Naive thymus-derived CD4-positive, alpha-beta T cell (primary cell): ENCODE results near the gene ARMC9. TPM values are rescaled to one million over a fixed set of nuclear protein-coding genes. Genes with fewer than 3 reads are reported as not detected.
A peak's percentile ranks its signal among the peaks of the same experiment; 100 is the strongest.

Experiments
- ATAC-seq: fragments of 150-1000 bp; cut with Tn5 transposase; 2 replicates; pipeline ENCODE4 v1.10.0; 2021; ENCODE audit warnings: mild to moderate bottlenecking, moderate library complexity
- CTCF ChIA-PET: fragments of 350-600 bp; sonication (Branson Sonifier 250); formaldehyde crosslinking; loops from one replicate; lab custom pipeline; 2021; ENCODE audit warnings: antibody characterized with exemption; lab: Charles Lee
- POLR2A ChIA-PET: fragments of 350-600 bp; sonication (Branson Sonifier 250); formaldehyde crosslinking; loops from one replicate; lab custom pipeline; 2021; ENCODE audit warnings: antibody characterized with exemption, inconsistent platforms; lab: Charles Lee
- DNase-seq, 9 donors: peaks; one replicate each; pipeline versions ENCODE4 v3.0.0 to v3.0.0-alpha.2; 2020 to 2022; ENCODE audit warnings: mixed read lengths in 1 of 9
- H3K27ac ChIP-seq: one replicate; pipeline ENCODE4 v1.7.0; 2013; ENCODE audit warnings: mild to moderate bottlenecking, low read depth, low read length, moderate library complexity
- H3K27me3 ChIP-seq, 2 donors: one replicate each; pipeline ENCODE4 v1.7.0; 2013; ENCODE audit warnings: low read length in 2 of 2, mild to moderate bottlenecking in 2 of 2, moderate library complexity in 2 of 2; ENCODE audit not compliant: control insufficient read depth in 2 of 2, insufficient read depth in 2 of 2
- H3K36me3 ChIP-seq, 3 experiments: 1 replicate in 2 of 3; 2 replicates in 1 of 3; pipeline ENCODE4 v1.7.0; 2013; ENCODE audit warnings: low read length in 3 of 3, mild to moderate bottlenecking in 3 of 3, moderate library complexity in 1 of 3; ENCODE audit not compliant: insufficient read depth in 3 of 3, control insufficient read depth in 2 of 3
- H3K4me1 ChIP-seq, 2 donors: one replicate each; pipeline ENCODE4 v1.7.0; 2013; ENCODE audit warnings: low read length in 2 of 2, mild to moderate bottlenecking in 2 of 2, moderate library complexity in 1 of 2; ENCODE audit not compliant: control insufficient read depth in 2 of 2, insufficient read depth in 2 of 2
- H3K4me3 ChIP-seq: 2 replicates; pipeline ENCODE4 v1.7.0; 2013; ENCODE audit warnings: mild to moderate bottlenecking, low read length
- H3K9me3 ChIP-seq, 3 experiments: 1 replicate in 2 of 3; 2 replicates in 1 of 3; pipeline ENCODE4 v1.7.0; 2013; ENCODE audit warnings: low read length in 3 of 3; ENCODE audit not compliant: control insufficient read depth in 2 of 3
- H3K27ac Mint-ChIP-seq, 9 donors: one replicate each; pipeline ENCODE4 v1.8.0; 2020 to 2022; ENCODE audit warnings: mixed read lengths in 9 of 9, mild to moderate bottlenecking in 8 of 9, moderate library complexity in 5 of 9, inconsistent platforms in 2 of 9
- H3K27me3 Mint-ChIP-seq, 5 donors: one replicate each; pipeline ENCODE4 v1.8.0; 2021 to 2022; ENCODE audit warnings: mixed read lengths in 5 of 5, mild to moderate bottlenecking in 1 of 5
- H3K36me3 Mint-ChIP-seq, 5 donors: one replicate each; pipeline ENCODE4 v1.8.0; 2020 to 2022; ENCODE audit warnings: mixed read lengths in 5 of 5, mild to moderate bottlenecking in 3 of 5, inconsistent platforms in 1 of 5
- H3K4me1 Mint-ChIP-seq, 7 donors: one replicate each; pipeline ENCODE4 v1.8.0; 2020 to 2022; ENCODE audit warnings: mixed read lengths in 7 of 7, mild to moderate bottlenecking in 3 of 7, inconsistent platforms in 1 of 7
- H3K4me3 Mint-ChIP-seq, 10 donors: one replicate each; pipeline ENCODE4 v1.8.0; 2020 to 2022; ENCODE audit warnings: mild to moderate bottlenecking in 10 of 10, mixed read lengths in 10 of 10, moderate library complexity in 6 of 10, inconsistent platforms in 2 of 10
- H3K9me3 Mint-ChIP-seq, 11 donors: one replicate each; pipeline ENCODE4 v1.8.0; 2020 to 2022; ENCODE audit warnings: mixed read lengths in 11 of 11, mild to moderate bottlenecking in 4 of 11, inconsistent platforms in 1 of 11, moderate library complexity in 1 of 11
- intact Hi-C, 2 donors: fragments of 100-400 bp; cut with micrococcal nuclease; formaldehyde crosslinking; loops; one replicate each; pipeline ENCODE4 v1.15.1; 2023
- polyA plus RNA-seq, 2 donors: library from polyadenylated mRNA; unstranded; fragments of 300-500 nt; fragmentation: Illumina TruSeq; gene quantifications; one replicate each; pipeline ENCODE4 v1.2.3, GENCODE V29; 2021
- total RNA-seq, 6 experiments: library from RNA in 5 of 6; stranded (reverse) in 5 of 6; gene quantifications; 1 replicate in 5 of 6; 2 replicates in 1 of 6; pipeline ENCODE4 v1.2.3 and lab custom pipeline; 2021 to 2026

The ARMC9 gene
- total and polyA plus RNA-seq, 7 experiments from 2014 or later = 0.45 to 2.0 (median 0.85) TPM

GRCh38 chr2:231235217-231235616 is 36.8 kb downstream of the ARMC9 start:
- Mint-ChIP-seq H3K4me3 (no peak overlapping the region), H3K27me3 (no peaks in the 10 kb centered on the region), H3K27ac (no peak overlapping the region), H3K36me3 (no peaks in the 10 kb centered on the region), H3K9me3 (no peaks in the 10 kb centered on the region), H3K4me1 (no peaks in the 10 kb centered on the region)
- DNase-seq = no peak
- Histone ChIP-seq H3K4me3 (no peak overlapping the region), H3K36me3 (no peaks in the 10 kb centered on the region), H3K27me3 (no peaks in the 10 kb centered on the region), H3K9me3 (no peaks in the 10 kb centered on the region), H3K27ac (no peak overlapping the region), H3K4me1 (no peaks in the 10 kb centered on the region)
- no peak for ATAC-seq
- CTCF ChIA-PET = no interaction called here
- POLR2A ChIA-PET = no interaction called here
- intact Hi-C loops = no loop called here

- no peaks in the 10 kb centered on the region for H3K27me3 ChIP-seq
- no peaks in the 10 kb centered on the region for H3K4me1 ChIP-seq
- H3K9me3 ChIP-seq = no peaks in the 10 kb centered on the region
- no peak overlapping the region for H3K4me3 ChIP-seq
- no peaks in the 10 kb centered on the region for H3K36me3 ChIP-seq
- Mint-ChIP-seq H3K4me3 (no peak overlapping the region), H3K27ac (peak overlapping the region in 1 of 9 donors; percentile 30), H3K36me3 (no peaks in the 10 kb centered on the region), H3K9me3 (no peaks in the 10 kb centered on the region), H3K4me1 (no peaks in the 10 kb centered on the region), H3K27me3 (no peaks in the 10 kb centered on the region)
- intact Hi-C loops = no loop called here
- no peak for ATAC-seq
- no peak overlapping the region for H3K27ac ChIP-seq
- no peak for DNase-seq
- POLR2A ChIA-PET = no interaction called here
- CTCF ChIA-PET = no interaction called here
Measured at GRCh38 chr2:231238689-231239088, 40.3 kb downstream of the ARMC9 start.

GRCh38 chr2:231239751-231240150 is 41.3 kb downstream of the ARMC9 start:
- intact Hi-C loops = no loop called here
- Histone ChIP-seq H3K27ac (no peak overlapping the region), H3K36me3 (no peaks in the 10 kb centered on the region), H3K9me3 (no peaks in the 10 kb centered on the region), H3K27me3 (no peaks in the 10 kb centered on the region), H3K4me1 (no peaks in the 10 kb centered on the region), H3K4me3 (no peak overlapping the region)
- Mint-ChIP-seq H3K9me3 (no peaks in the 10 kb centered on the region), H3K36me3 (no peaks in the 10 kb centered on the region), H3K27ac (no peak overlapping the region), H3K27me3 (no peaks in the 10 kb centered on the region), H3K4me3 (no peak overlapping the region), H3K4me1 (no peaks in the 10 kb centered on the region)
- ChIA-PET POLR2A (no interaction called here), CTCF (no interaction called here)
- ATAC-seq = no peak
- no peak for DNase-seq

GRCh38 chr2:231241755-231242507 is 43.5 kb downstream of the ARMC9 start:
- Mint-ChIP-seq H3K4me3 (no peak overlapping the region), H3K36me3 (no peaks in the 10 kb centered on the region), H3K9me3 (no peaks in the 10 kb centered on the region), H3K27ac (no peak overlapping the region), H3K27me3 (no peaks in the 10 kb centered on the region), H3K4me1 (no peaks in the 10 kb centered on the region)
- CTCF ChIA-PET = interaction anchor here (1.1 kb wide), 1 partner anchor 14 kb away, joined by 4 read pairs; no protein-coding TSS in a partner anchor
- POLR2A ChIA-PET = no interaction called here
- Histone ChIP-seq H3K4me3 (no peak overlapping the region), H3K4me1 (no peaks in the 10 kb centered on the region), H3K27me3 (no peaks in the 10 kb centered on the region), H3K27ac (no peak overlapping the region), H3K36me3 (no peaks in the 10 kb centered on the region), H3K9me3 (no peaks in the 10 kb centered on the region)
- intact Hi-C loops = no loop called here
- ATAC-seq = peak; percentile 44
- no peak for DNase-seq

GRCh38 chr2:231243866-231244265 is 45.4 kb downstream of the ARMC9 start:
- ChIA-PET CTCF (no interaction called here), POLR2A (no interaction called here)
- no peak overlapping the region for H3K4me3 Mint-ChIP-seq
- no peaks in the 10 kb centered on the region for H3K36me3 Mint-ChIP-seq
- no peaks in the 10 kb centered on the region for H3K27me3 ChIP-seq
- no peak overlapping the region for H3K27ac Mint-ChIP-seq
- intact Hi-C loops = no loop called here
- DNase-seq (no peak), ATAC-seq (no peak)
- no peaks in the 10 kb centered on the region for H3K4me1 Mint-ChIP-seq
- no peaks in the 10 kb centered on the region for H3K9me3 ChIP-seq
- no peaks in the 10 kb centered on the region for H3K4me1 ChIP-seq
- H3K27me3 Mint-ChIP-seq = no peaks in the 10 kb centered on the region
- no peaks in the 10 kb centered on the region for H3K36me3 ChIP-seq
- H3K4me3 ChIP-seq = no peak overlapping the region
- H3K9me3 Mint-ChIP-seq = no peaks in the 10 kb centered on the region
- H3K27ac ChIP-seq = no peak overlapping the region

- ChIA-PET CTCF (no interaction called here), POLR2A (no interaction called here)
- Mint-ChIP-seq H3K4me1 (no peaks in the 10 kb centered on the region), H3K27ac (no peak overlapping the region), H3K9me3 (no peaks in the 10 kb centered on the region), H3K36me3 (no peaks in the 10 kb centered on the region), H3K27me3 (no peaks in the 10 kb centered on the region), H3K4me3 (no peak overlapping the region)
- ATAC-seq = no peak
- Histone ChIP-seq H3K4me3 (no peak overlapping the region), H3K27me3 (no peaks in the 10 kb centered on the region), H3K27ac (no peak overlapping the region), H3K4me1 (no peaks in the 10 kb centered on the region), H3K9me3 (no peaks in the 10 kb centered on the region), H3K36me3 (no peaks in the 10 kb centered on the region)
- intact Hi-C loops = no loop called here
- no peak for DNase-seq
Measured at GRCh38 chr2:231244382-231245248, 46.2 kb downstream of the ARMC9 start.
